T-helper 1 cell (primary cell): ENCODE data around the gene TENT4A.
A peak's percentile ranks its signal among the peaks of the same experiment; 100 is the strongest.

Experiments
- DNase-seq, 5 donors: peaks; one replicate each; pipeline ENCODE4 v3.0.0-alpha.2; 2012 to 2020

The TENT4A gene

DNA sequence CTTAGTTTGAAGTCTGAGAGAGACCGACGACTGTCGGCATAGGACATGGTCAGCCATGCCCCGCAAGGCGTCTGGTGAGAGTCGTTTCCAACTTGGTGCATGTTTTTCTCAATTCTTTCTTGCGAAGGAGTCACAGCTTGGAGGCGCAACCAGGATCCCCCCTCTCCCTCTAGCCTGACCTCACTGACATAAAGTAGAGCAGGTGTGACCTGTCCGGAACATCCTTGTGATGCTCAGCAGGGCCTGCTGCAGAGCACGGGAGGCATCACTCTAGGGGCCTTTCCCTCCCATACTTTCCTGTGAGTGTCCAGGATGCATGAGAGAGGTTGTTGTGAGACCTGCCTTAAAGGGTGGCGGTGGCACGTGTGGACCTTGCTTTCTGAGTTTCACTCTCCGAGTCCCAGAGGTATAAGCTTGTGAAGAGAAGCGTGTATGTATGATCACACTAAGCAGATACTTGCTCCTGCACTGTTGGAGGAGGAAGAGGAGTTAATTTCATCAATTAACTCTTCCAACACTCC lies 5.0 kb downstream of the TENT4A start:
- no peak for DNase-seq

- no peak for DNase-seq
Measured at GRCh38 chr5:6718718-6719117, 5.5 kb downstream of the TENT4A start.

DNA sequence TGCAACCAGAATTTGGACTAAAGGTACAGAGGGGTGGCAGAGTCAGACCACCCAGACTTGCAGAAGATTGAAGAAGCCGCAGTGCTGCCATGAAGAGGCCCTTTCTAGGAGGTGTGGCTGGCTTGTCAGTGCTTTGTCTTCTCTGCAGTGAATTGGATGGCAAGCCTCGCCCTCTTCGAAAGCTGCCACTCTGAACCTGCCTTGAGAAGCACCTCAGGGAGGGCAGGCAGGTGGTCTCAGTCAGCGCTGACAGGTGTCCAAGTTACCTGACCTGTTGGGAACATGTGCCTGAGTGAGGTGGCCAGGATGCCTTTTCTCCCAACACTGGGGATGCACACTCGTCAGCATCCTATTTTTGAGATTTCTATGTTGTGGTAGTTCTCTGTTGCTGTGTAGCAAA lies 6.2 kb downstream of the TENT4A start:
- no peak for DNase-seq

- DNase-seq = no peak
Measured at GRCh38 chr5:6719896-6720560, 6.8 kb downstream of the TENT4A start.

DNA sequence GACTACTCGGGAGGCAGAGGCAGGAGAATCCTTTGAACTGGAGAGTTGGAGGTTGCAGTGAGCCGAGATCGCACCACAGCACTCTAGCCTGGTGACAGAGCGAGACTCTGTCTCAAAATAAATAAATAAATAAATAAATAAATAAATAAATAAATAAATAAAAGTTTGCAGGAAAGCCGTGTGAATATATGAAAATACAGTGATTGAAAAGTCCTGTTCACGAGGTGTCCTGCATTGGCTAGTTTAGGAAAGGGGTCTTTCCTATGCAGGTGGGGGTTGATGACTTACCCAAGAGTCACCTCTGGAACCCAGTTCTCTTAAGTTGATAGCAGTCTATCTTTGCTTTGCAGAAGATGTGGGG lies 7.3 kb downstream of the TENT4A start:
- no peak for DNase-seq

GRCh38 chr5:6721442-6721841 lies 8.2 kb downstream of the TENT4A start:
- no peak for DNase-seq

DNA sequence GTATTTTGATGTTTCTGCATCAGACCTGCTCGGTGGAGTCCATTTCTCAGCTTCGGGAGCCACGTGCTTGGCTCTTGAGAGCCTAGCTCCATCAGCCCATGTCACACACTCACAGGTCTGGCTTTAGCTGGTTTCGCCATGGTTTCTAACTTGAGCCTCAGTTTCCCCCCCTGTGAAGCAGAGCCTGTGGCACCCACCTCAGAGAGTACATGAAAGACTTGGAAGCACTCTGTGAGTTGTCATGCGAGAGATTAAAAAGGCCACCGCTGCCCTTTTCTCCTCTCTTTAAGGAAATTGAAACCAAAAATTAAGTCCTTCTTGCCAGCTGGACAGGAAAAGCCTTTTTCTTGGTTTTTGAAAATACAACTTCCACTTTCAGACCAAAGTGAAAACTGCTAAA lies 8.8 kb downstream of the TENT4A start:
- DNase-seq = no peak

GRCh38 chr5:6723122-6723815 lies 10.0 kb downstream of the TENT4A start:
- no peak for DNase-seq

GRCh38 chr5:6723816-6724300 lies 10.6 kb downstream of the TENT4A start:
- no peak for DNase-seq

DNA sequence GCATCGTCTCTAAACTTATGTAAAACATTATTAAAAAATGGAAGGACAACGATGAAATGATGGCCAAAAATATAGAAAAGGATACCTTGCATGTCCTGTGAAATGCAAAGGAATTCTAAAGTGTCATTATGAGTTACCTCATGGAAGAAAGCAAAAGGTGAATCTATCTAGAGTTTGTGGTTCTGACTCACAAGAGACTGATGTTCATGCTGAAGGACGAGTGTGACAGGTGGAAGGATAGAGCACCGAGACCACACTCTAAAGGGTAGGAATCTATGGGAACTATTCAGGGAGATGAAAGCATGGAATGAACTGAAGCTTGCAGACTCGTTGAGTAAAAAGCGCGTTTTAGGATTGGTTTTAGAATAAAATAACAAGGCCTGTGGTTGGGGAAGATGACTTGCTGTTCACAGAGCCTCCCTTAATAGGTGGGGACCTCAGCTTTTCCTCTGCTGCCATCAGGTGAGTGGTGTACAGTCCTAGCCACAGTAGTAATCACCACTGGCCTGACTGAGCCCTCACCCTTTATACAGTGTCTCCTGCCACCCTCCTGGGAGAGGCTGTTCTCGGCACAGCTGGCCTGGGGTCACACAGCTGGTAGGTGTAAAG lies 11.2 kb downstream of the TENT4A start:
- no peak for DNase-seq

- DNase-seq = no peak
Measured at GRCh38 chr5:6725421-6725820, 12.2 kb downstream of the TENT4A start.

- DNase-seq = no peak
Measured at GRCh38 chr5:6726006-6726405, 12.8 kb downstream of the TENT4A start.

DNA sequence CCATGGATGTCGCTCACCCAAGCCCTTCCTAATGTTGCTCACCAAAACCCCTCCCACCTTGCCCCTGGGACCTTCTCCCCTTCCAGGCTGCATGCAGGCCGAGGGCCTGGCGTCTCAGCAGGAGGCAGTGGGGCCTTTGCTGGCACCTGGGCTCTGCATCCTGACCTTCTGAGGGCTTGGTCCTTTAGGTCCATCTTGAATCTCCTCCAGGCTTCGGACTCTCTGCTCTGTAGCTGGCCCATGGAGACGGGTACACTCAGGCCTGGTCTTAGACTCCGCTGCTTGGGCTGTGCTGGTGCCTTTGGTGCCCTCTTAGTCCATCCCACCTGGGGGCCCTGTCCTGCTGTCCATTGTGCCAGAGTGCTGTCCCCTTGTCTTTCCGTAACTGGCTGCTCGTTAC lies 14.0 kb downstream of the TENT4A start:
- DNase-seq = no peak

DNA sequence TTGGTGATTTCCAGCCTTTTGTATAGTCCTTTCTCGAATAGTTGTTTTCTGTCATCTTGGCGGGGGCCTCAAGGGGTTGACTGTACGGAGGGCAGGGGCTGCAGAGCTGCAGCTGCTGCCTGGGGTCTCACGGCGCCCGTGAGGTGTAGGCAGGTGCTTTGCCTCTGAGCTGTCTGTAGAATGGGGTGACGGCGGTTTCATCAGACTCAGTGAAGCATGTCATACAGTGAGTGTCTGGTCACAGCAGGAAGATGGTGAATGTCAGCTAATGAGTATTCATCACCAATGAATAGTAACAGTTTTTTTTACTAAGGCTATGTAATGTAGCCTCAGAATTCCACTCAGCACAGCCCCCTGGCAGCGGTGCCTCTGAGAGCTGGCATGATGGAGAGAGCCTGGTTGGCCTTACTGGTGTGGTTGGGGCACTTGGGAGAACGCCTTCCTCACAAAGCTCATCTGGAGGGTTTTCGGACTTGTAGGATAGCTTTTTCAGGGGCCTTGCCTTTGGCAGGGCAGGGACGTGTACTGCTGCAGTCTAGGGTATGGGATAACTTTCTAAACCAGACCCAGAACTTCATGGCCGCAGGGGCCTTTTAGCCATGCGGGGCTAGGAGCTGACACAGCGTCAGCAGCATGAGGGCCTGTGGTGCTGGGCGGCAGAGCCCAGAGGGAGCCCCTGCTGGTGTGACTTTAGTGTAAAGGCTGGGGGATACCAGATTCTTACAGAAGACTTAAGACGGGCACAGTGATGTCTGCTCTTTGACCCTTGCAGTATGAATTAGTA lies 15.0 kb downstream of the TENT4A start:
- no peak for DNase-seq

DNA sequence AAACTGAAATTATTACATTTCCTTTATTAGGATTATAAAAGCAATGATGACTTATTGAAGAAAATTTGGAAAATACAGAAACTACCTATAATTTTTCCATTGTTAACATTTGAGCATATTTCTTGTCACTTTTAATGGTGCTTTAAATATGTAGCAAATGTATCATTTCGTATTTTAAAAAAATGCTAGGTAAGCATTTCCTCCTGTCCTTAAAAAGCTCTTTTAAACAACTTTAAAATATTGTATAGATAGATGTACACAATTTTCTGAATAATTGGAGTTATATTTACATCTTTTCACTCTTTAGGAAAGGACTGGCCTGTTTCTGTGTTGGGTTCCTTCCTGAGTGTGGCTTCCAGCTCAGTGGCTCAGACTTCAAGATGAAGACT lies 15.6 kb downstream of the TENT4A start:
- DNase-seq = no peak

DNA sequence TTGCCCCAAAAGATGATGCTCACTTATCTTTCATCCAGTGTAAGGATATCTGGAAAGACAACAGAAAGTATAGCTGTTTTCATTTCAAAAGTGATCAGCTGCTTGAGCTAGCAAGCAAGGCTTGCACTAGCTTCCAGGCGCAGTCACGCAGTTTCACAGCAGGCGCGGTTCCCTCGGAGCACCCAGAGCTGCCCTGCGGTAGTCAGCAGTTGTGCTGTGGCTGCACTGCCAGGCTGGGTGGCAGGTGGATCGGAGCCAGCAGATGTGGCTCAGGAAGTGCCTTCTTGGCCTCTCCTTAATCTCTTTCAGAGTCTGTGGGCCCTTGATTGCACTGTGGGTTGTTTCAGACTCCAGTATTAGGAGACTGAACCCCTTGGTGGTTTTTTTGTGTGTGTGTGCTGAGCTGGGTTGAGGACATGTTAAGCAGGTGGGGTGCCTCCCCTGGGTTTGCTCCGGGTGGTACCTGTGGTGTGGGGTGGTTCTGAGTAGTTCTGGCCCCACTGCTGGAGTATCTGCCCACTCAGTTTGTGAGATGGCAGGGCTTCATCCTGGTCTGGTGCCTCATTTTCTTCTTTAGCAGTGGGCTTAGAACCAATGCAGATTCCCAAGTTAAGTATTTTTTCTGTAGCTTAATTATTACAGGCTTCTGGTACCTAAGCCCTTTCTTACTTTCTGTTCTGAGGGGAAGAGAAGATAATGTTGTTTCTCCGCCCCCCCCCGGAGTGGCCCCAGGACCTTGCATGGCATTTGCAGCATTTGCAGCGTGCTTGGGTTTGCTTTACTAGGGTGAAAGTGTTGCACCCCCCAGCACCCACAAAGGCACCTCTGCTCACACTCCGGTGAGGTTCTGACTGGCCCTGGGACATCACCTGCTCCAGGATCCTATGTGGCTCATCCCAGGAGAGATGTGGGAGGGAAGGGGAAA lies 16.4 kb downstream of the TENT4A start:
- peak in 2 of 5 donors; percentile 19 to 75 for DNase-seq

- no peak for DNase-seq
Measured at GRCh38 chr5:6730407-6730806, 17.2 kb downstream of the TENT4A start.

- no peak for DNase-seq
Measured at GRCh38 chr5:6730807-6731206, 17.6 kb downstream of the TENT4A start.

DNA sequence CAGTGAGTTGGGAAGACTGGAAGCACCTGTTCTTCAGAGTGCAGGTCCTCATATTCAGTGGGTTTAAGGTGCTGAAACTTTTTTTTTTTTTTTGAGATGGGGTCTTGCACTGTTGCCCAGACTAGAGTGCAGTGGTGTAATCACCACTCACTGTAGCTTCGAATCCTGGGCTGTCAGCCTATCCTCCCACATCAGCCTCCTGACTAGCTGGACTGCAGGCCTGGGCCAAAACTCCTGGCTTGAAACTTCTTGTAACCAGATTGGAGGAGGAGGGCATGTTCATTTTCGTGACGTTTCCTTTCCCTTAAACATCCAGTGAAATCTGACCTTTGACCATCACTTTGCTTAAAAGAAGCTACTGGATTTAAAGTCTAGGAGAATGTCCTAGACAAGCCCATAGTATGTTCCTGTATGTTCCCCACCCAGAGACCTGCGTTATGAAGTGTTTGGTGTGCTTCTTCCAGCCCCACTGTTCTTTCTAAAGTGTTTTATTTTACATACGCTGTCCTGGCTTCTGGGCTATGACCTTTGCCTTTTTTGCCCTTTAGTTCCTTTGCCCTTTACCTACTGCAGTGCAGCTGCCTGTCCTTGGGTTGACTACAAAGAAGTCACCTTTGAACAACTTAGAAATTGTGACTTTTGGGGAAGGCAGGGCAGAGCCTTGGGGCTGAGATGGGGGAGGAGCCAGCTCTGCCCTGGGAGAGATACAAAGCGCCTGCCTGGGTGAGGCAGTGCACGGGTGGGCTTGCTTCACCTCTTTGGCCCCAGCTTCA lies 18.4 kb downstream of the TENT4A start:
- no peak for DNase-seq

- DNase-seq = no peak
Measured at GRCh38 chr5:6732634-6733410, 19.6 kb downstream of the TENT4A start.
